K562 (cell line): ENCODE results near the gene SERTAD3. TPM values are rescaled to one million over a fixed set of nuclear protein-coding genes. Genes with fewer than 3 reads are reported as not detected.

Source experiments
- ATF1 ChIP-seq, 2 experiments: fragments of 450-650 bp in 1 of 2; IDR thresholded peaks; 2 replicates each; pipeline ENCODE4 v1.6.1; 2016; ENCODE audit warnings: missing compliant biosample characterization in 1 of 2, missing genetic modification characterization in 1 of 2
- CREBBP ChIP-seq: IDR thresholded peaks from one replicate; pipeline ENCODE4 v1.6.1; 2012; ENCODE audit warnings: low read depth, mild to moderate bottlenecking, control low read depth, inconsistent platforms, low read length
- CTBP1 ChIP-seq: fragments of 450-650 bp; IDR thresholded peaks from 2 replicates; pipeline ENCODE4 v1.6.1; 2016; ENCODE audit warnings: borderline replicate concordance
- DNMT1 ChIP-seq: fragments of 450-650 bp; IDR thresholded peaks from 2 replicates; pipeline ENCODE4 v1.6.1; 2016; ENCODE audit warnings: antibody characterized with exemption, mild to moderate bottlenecking
- EP300 ChIP-seq: IDR thresholded peaks from 2 replicates; pipeline ENCODE4 v1.6.1; 2012; ENCODE audit warnings: low read length, improper control_type of control experiment
- FOXJ3 ChIP-seq: sonication (generic); formaldehyde crosslinking; IDR thresholded peaks from 2 replicates; pipeline ENCODE4 v1.4.0; 2020; ENCODE audit warnings: mild to moderate bottlenecking, missing genetic modification reagents
- GATA2 ChIP-seq: sonication (generic); formaldehyde crosslinking; IDR thresholded peaks from 2 replicates; pipeline ENCODE4 v1.4.0; 2020; ENCODE audit warnings: mild to moderate bottlenecking, missing genetic modification reagents
- HDAC3 ChIP-seq: fragments of 450-650 bp; IDR thresholded peaks from 2 replicates; pipeline ENCODE4 v1.6.1; 2018; ENCODE audit warnings: borderline replicate concordance, mild to moderate bottlenecking, moderate library complexity; ENCODE audit not compliant: partially characterized antibody
- NRF1 ChIP-seq, 2 experiments: fragments of 450-650 bp; IDR thresholded peaks in 1 of 2; conservative IDR thresholded peaks in 1 of 2; 2 replicates each; pipeline ENCODE4 v1.6.1; 2014; ENCODE audit warnings: mild to moderate bottlenecking in 2 of 2
- PTTG1 ChIP-seq: fragments of 450-650 bp; IDR thresholded peaks from 2 replicates; pipeline ENCODE4 v1.6.1; 2016; ENCODE audit warnings: low read depth, mild to moderate bottlenecking, missing genetic modification characterization, missing compliant biosample characterization
- RBM25 ChIP-seq: fragments of 200-400 bp; formaldehyde crosslinking; IDR thresholded peaks from 2 replicates; pipeline ENCODE4 v1.6.1; 2018; ENCODE audit warnings: low read length, low read depth, moderate library complexity; ENCODE audit not compliant: severe bottlenecking
- ZNF324 ChIP-seq: fragments of 250-450 bp; sonication (Bioruptor Pico); IDR thresholded peaks from 2 replicates; pipeline ENCODE4 v1.4.0; 2020; ENCODE audit warnings: mild to moderate bottlenecking
- polyA plus RNA-seq, 8 experiments: library from polyadenylated mRNA; depleted of rRNA in 4 of 8; stranded (reverse) in 5 of 8; unstranded in 3 of 8; fragments of >200 nt; fragmentation: Nextera tagmentation in 2 of 8; fragmentation: Illumina TruSeq in 1 of 8; extraction: Ambion mirVana in 2 of 8; extraction: Trizol in 1 of 8; gene quantifications; 2 replicates each; pipeline versions ENCODE4 v1.2.1 to v1.2.3, GENCODE V29; 2011 to 2014; ENCODE audit warnings: inconsistent platforms in 1 of 8, missing spikeins in 1 of 8
- total RNA-seq, 7 experiments: library from RNA; depleted of rRNA in 6 of 7; stranded (reverse); fragments of >200 nt in 6 of 7; fragmentation: Illumina TruSeq in 2 of 7; extraction: Trizol in 2 of 7; gene quantifications; 2 replicates each; pipeline versions ENCODE4 v1.2.1 to v1.2.3, GENCODE V29; 2011 to 2021; ENCODE audit warnings: low replicate concordance in 1 of 7
- TF ChIP-seq, protein P1 (sequence below): fragments of 250-450 bp; sonication (Bioruptor Pico); IDR thresholded peaks from 2 replicates; pipeline ENCODE4 v1.8.0; 2022; ENCODE audit warnings: inconsistent platforms
- TF ChIP-seq, protein P2 (sequence below): fragments of 200-600 bp; sonication (generic); IDR thresholded peaks from one replicate; pipeline ENCODE4 v1.6.1; 2012; ENCODE audit warnings: mild to moderate bottlenecking, low read depth, low read length, inconsistent platforms

SERTAD3 gene
- total and polyA plus RNA-seq, 9 of the 15 experiments (the other 6 are each of a cell fraction or from before 2014, with no cell fraction given), result 5.4 to 28.9 (median 17.5) TPM

GRCh38 chr19:40420766-40421765 lies 23.1 kb downstream of the SERTAD3 start (continued):
- no peak for TF ChIP-seq RBM25
- no peak for TF ChIP-seq ATF1 (CRISPR knock-in tag; IDR thresholded peaks at IDR 0.05)
- peak; percentile 84 for TF ChIP-seq ATF1 (tag; IDR thresholded peaks at IDR 0.05)
- TF ChIP-seq CREBBP, result no peak
- no peak for TF ChIP-seq HDAC3
- TF ChIP-seq DNMT1, result no peak
- TF ChIP-seq, protein P1, sequence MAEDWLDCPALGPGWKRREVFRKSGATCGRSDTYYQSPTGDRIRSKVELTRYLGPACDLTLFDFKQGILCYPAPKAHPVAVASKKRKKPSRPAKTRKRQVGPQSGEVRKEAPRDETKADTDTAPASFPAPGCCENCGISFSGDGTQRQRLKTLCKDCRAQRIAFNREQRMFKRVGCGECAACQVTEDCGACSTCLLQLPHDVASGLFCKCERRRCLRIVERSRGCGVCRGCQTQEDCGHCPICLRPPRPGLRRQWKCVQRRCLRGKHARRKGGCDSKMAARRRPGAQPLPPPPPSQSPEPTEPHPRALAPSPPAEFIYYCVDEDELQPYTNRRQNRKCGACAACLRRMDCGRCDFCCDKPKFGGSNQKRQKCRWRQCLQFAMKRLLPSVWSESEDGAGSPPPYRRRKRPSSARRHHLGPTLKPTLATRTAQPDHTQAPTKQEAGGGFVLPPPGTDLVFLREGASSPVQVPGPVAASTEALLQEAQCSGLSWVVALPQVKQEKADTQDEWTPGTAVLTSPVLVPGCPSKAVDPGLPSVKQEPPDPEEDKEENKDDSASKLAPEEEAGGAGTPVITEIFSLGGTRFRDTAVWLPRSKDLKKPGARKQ (CRISPR knock-in tag), result no peak
- peak; percentile 90 to 92 for TF ChIP-seq NRF1 (conservative IDR thresholded peaks at IDR 0.05 in 1 of 2, IDR thresholded peaks at IDR 0.05 in 1 of 2)
- TF ChIP-seq EP300, result no peak
- TF ChIP-seq PTTG1, result no peak
- TF ChIP-seq, protein P2, sequence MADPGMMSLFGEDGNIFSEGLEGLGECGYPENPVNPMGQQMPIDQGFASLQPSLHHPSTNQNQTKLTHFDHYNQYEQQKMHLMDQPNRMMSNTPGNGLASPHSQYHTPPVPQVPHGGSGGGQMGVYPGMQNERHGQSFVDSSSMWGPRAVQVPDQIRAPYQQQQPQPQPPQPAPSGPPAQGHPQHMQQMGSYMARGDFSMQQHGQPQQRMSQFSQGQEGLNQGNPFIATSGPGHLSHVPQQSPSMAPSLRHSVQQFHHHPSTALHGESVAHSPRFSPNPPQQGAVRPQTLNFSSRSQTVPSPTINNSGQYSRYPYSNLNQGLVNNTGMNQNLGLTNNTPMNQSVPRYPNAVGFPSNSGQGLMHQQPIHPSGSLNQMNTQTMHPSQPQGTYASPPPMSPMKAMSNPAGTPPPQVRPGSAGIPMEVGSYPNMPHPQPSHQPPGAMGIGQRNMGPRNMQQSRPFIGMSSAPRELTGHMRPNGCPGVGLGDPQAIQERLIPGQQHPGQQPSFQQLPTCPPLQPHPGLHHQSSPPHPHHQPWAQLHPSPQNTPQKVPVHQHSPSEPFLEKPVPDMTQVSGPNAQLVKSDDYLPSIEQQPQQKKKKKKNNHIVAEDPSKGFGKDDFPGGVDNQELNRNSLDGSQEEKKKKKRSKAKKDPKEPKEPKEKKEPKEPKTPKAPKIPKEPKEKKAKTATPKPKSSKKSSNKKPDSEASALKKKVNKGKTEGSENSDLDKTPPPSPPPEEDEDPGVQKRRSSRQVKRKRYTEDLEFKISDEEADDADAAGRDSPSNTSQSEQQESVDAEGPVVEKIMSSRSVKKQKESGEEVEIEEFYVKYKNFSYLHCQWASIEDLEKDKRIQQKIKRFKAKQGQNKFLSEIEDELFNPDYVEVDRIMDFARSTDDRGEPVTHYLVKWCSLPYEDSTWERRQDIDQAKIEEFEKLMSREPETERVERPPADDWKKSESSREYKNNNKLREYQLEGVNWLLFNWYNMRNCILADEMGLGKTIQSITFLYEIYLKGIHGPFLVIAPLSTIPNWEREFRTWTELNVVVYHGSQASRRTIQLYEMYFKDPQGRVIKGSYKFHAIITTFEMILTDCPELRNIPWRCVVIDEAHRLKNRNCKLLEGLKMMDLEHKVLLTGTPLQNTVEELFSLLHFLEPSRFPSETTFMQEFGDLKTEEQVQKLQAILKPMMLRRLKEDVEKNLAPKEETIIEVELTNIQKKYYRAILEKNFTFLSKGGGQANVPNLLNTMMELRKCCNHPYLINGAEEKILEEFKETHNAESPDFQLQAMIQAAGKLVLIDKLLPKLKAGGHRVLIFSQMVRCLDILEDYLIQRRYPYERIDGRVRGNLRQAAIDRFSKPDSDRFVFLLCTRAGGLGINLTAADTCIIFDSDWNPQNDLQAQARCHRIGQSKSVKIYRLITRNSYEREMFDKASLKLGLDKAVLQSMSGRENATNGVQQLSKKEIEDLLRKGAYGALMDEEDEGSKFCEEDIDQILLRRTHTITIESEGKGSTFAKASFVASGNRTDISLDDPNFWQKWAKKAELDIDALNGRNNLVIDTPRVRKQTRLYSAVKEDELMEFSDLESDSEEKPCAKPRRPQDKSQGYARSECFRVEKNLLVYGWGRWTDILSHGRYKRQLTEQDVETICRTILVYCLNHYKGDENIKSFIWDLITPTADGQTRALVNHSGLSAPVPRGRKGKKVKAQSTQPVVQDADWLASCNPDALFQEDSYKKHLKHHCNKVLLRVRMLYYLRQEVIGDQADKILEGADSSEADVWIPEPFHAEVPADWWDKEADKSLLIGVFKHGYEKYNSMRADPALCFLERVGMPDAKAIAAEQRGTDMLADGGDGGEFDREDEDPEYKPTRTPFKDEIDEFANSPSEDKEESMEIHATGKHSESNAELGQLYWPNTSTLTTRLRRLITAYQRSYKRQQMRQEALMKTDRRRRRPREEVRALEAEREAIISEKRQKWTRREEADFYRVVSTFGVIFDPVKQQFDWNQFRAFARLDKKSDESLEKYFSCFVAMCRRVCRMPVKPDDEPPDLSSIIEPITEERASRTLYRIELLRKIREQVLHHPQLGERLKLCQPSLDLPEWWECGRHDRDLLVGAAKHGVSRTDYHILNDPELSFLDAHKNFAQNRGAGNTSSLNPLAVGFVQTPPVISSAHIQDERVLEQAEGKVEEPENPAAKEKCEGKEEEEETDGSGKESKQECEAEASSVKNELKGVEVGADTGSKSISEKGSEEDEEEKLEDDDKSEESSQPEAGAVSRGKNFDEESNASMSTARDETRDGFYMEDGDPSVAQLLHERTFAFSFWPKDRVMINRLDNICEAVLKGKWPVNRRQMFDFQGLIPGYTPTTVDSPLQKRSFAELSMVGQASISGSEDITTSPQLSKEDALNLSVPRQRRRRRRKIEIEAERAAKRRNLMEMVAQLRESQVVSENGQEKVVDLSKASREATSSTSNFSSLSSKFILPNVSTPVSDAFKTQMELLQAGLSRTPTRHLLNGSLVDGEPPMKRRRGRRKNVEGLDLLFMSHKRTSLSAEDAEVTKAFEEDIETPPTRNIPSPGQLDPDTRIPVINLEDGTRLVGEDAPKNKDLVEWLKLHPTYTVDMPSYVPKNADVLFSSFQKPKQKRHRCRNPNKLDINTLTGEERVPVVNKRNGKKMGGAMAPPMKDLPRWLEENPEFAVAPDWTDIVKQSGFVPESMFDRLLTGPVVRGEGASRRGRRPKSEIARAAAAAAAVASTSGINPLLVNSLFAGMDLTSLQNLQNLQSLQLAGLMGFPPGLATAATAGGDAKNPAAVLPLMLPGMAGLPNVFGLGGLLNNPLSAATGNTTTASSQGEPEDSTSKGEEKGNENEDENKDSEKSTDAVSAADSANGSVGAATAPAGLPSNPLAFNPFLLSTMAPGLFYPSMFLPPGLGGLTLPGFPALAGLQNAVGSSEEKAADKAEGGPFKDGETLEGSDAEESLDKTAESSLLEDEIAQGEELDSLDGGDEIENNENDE, result no peak
- TF ChIP-seq ZNF324 (CRISPR knock-in tag), result no peak
- TF ChIP-seq CTBP1, result peak; percentile 94
- no peak for TF ChIP-seq GATA2
- TF ChIP-seq FOXJ3 (CRISPR knock-in tag), result no peak
